HL-60 (cell line): ENCODE data around the gene EPS8.

ENCODE experiments used
- GABPA ChIP-seq: IDR thresholded peaks from 2 replicates; pipeline ENCODE4 v1.6.1; 2012; ENCODE audit warnings: low read depth
- TF ChIP-seq, protein P1 (sequence below): IDR thresholded peaks from one replicate; pipeline ENCODE4 v1.5.1; 2011; ENCODE audit warnings: low read length, control low read depth, inconsistent platforms; ENCODE audit not compliant: insufficient read depth

DNA sequence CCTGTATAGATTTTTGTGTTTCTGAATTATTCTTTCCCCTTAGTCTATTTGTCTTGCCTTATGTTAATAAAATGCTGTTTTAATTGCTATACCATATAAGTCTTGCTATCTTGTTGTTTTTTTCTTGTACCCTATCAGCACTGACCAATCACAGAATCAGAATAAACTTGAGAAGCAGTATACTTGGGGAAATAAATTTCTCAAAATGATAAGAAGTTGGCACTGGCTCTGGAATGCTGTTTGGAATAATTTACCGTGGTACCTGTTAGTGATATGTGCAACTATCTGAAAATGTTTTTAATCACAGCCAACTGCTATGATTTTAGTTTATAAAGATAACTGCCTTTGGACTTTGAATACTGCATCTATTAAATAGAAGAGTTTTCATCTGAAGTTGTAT, 37.9 kb upstream of the EPS8 start:
- TF ChIP-seq, protein P1, sequence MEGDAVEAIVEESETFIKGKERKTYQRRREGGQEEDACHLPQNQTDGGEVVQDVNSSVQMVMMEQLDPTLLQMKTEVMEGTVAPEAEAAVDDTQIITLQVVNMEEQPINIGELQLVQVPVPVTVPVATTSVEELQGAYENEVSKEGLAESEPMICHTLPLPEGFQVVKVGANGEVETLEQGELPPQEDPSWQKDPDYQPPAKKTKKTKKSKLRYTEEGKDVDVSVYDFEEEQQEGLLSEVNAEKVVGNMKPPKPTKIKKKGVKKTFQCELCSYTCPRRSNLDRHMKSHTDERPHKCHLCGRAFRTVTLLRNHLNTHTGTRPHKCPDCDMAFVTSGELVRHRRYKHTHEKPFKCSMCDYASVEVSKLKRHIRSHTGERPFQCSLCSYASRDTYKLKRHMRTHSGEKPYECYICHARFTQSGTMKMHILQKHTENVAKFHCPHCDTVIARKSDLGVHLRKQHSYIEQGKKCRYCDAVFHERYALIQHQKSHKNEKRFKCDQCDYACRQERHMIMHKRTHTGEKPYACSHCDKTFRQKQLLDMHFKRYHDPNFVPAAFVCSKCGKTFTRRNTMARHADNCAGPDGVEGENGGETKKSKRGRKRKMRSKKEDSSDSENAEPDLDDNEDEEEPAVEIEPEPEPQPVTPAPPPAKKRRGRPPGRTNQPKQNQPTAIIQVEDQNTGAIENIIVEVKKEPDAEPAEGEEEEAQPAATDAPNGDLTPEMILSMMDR: no peak
- TF ChIP-seq GABPA: no peak
